A549 (cell line): ENCODE measurements around the gene JAM3. TPM values are rescaled to one million over a fixed set of nuclear protein-coding genes. Genes with fewer than 3 reads are reported as not detected.

Experiments used
- ATAC-seq, 2 experiments: fragments of 200-7000 bp in 1 of 2; fragments of >200 bp in 1 of 2; cut with Nextera tagmentation in 1 of 2; cut with Tn5 transposase in 1 of 2; 3 replicates each; pipeline versions ENCODE4 v1.8.0 to v1.9.1; 2018 to 2020; ENCODE audit warnings: mild to moderate bottlenecking in 1 of 2, moderate library complexity in 1 of 2
- CTCF ChIA-PET: fragments of 300-600 bp; sonication (Branson Sonifier 250); formaldehyde crosslinking; extraction: SDS; loops from one replicate; lab custom pipeline; 2021; ENCODE audit warnings: antibody characterized with exemption, inconsistent platforms; lab: Yijun Ruan, JAX
- POLR2A ChIA-PET: fragments of 350-600 bp; formaldehyde crosslinking; extraction: SDS; loops from one replicate; lab custom pipeline; 2021; ENCODE audit warnings: antibody characterized with exemption, inconsistent platforms; lab: Yijun Ruan, JAX
- DNase-seq, 2 experiments: peaks; one replicate each; pipeline versions ENCODE4 v3.0.0 to v3.0.0-alpha.2; 2011 to 2016; ENCODE audit warnings: low read depth in 1 of 2, low spot score in 1 of 2
- FAIRE-seq: peaks from 2 replicates; lab custom pipeline; 2011; peaks lifted over from hg19 to GRCh38; lab: Jason Lieb, UNC
- H3K27ac ChIP-seq, 2 experiments: fragments of >200 bp; sonication (Bioruptor Twin); formaldehyde crosslinking; 3 replicates each; pipeline ENCODE4 v1.5.1; 2016 to 2017
- H3K4me1 ChIP-seq: fragments of >200 bp; sonication (Bioruptor Twin); formaldehyde crosslinking; 3 replicates; pipeline ENCODE4 v1.6.1; 2016
- H3K4me2 ChIP-seq: fragments of >200 bp; sonication (Bioruptor Twin); formaldehyde crosslinking; 3 replicates; pipeline ENCODE4 v1.6.1; 2016
- H3K4me3 ChIP-seq: fragments of >200 bp; sonication (Bioruptor Twin); formaldehyde crosslinking; 3 replicates; pipeline ENCODE4 v1.5.1; 2016
- H3K9me3 ChIP-seq: fragments of >200 bp; sonication (Bioruptor Twin); formaldehyde crosslinking; 3 replicates; pipeline ENCODE4 v1.6.1; 2016
- ATOH8 ChIP-seq: fragments of 250-450 bp; sonication (Bioruptor Pico); IDR thresholded peaks from 2 replicates; pipeline ENCODE4 v1.5.0; 2020; ENCODE audit warnings: low read depth, mild to moderate bottlenecking, moderate library complexity
- BCL3 ChIP-seq: fragments of >200 bp; sonication (Bioruptor Twin); formaldehyde crosslinking; IDR thresholded peaks from 3 replicates; pipeline ENCODE4 v1.6.1; 2016
- CBX8 ChIP-seq: fragments of 200-600 bp; sonication (generic); IDR thresholded peaks from 2 replicates; pipeline ENCODE4 v1.6.1; 2016
- CHD2 ChIP-seq: fragments of 150-350 bp; IDR thresholded peaks from 2 replicates; pipeline ENCODE4 v1.6.1; 2014; ENCODE audit warnings: low read length; ENCODE audit not compliant: partially characterized antibody
- CHD4 ChIP-seq: fragments of 200-600 bp; sonication (generic); IDR thresholded peaks from 2 replicates; pipeline ENCODE4 v1.6.1; 2016; ENCODE audit warnings: antibody characterized with exemption, mild to moderate bottlenecking, borderline replicate concordance
- EHF ChIP-seq: fragments of 250-450 bp; sonication (Bioruptor Pico); IDR thresholded peaks from 2 replicates; pipeline ENCODE4 v1.5.0; 2020; ENCODE audit warnings: mild to moderate bottlenecking
- EHMT2 ChIP-seq: fragments of 200-600 bp; sonication (generic); IDR thresholded peaks from 2 replicates; pipeline ENCODE4 v1.6.1; 2016; ENCODE audit warnings: antibody characterized with exemption, low read depth, mild to moderate bottlenecking, moderate library complexity
- EP300 ChIP-seq, 2 experiments: fragments of >200 bp; sonication (Bioruptor Twin); formaldehyde crosslinking; IDR thresholded peaks; 2 replicates in 1 of 2; 3 replicates in 1 of 2; pipeline ENCODE4 v1.6.1; 2016 to 2017
- FOSB ChIP-seq: fragments of 250-450 bp; sonication (Bioruptor Pico); IDR thresholded peaks from 2 replicates; pipeline ENCODE4 v1.5.0; 2020; ENCODE audit warnings: mild to moderate bottlenecking, moderate library complexity
- HDAC2 ChIP-seq: fragments of 200-600 bp; sonication (generic); IDR thresholded peaks from 2 replicates; pipeline ENCODE4 v1.6.1; 2016
- HES2 ChIP-seq: fragments of >200 bp; sonication (Bioruptor Twin); formaldehyde crosslinking; IDR thresholded peaks from 2 replicates; pipeline ENCODE4 v1.6.1; 2016
- HOXA7 ChIP-seq: fragments of 250-450 bp; sonication (Bioruptor Pico); IDR thresholded peaks from 2 replicates; pipeline ENCODE4 v1.5.0; 2020; ENCODE audit warnings: mild to moderate bottlenecking, moderate library complexity
- HOXB5 ChIP-seq: fragments of 250-450 bp; sonication (Bioruptor Pico); IDR thresholded peaks from 2 replicates; pipeline ENCODE4 v1.5.0; 2020; ENCODE audit warnings: mild to moderate bottlenecking, moderate library complexity
- JUN ChIP-seq, 2 experiments: fragments of >200 bp; sonication (Bioruptor Twin); formaldehyde crosslinking; IDR thresholded peaks; 2 replicates in 1 of 2; 3 replicates in 1 of 2; pipeline ENCODE4 v1.6.1; 2016 to 2017
- JUNB ChIP-seq: fragments of >200 bp; sonication (Bioruptor Twin); formaldehyde crosslinking; IDR thresholded peaks from 2 replicates; pipeline ENCODE4 v1.6.1; 2016
- KDM5A ChIP-seq: fragments of 200-600 bp; sonication (generic); IDR thresholded peaks from 2 replicates; pipeline ENCODE4 v1.6.1; 2016; ENCODE audit warnings: antibody characterized with exemption, mild to moderate bottlenecking
- MAFK ChIP-seq: fragments of 450-650 bp; IDR thresholded peaks from 2 replicates; pipeline ENCODE4 v1.6.1; 2014; ENCODE audit not compliant: partially characterized antibody
- NFE2L2 ChIP-seq: fragments of 150-350 bp; conservative IDR thresholded peaks from 2 replicates; pipeline ENCODE4 v1.6.1; 2014; ENCODE audit warnings: low read length
- NPAS2 ChIP-seq: fragments of 250-450 bp; sonication (Bioruptor Pico); IDR thresholded peaks from 2 replicates; pipeline ENCODE4 v1.8.0; 2022; ENCODE audit warnings: mild to moderate bottlenecking, moderate library complexity, borderline replicate concordance
- POLR2A ChIP-seq: IDR thresholded peaks from 2 replicates; pipeline ENCODE4 v1.6.1; 2012; ENCODE audit warnings: mild to moderate bottlenecking, low read length
- RCOR1 ChIP-seq: fragments of 150-350 bp; IDR thresholded peaks from 2 replicates; pipeline ENCODE4 v1.6.1; 2014; ENCODE audit warnings: antibody characterized with exemption, low read length, low read depth
- REST ChIP-seq: fragments of 200-600 bp; sonication (generic); IDR thresholded peaks from 2 replicates; pipeline ENCODE4 v1.6.1; 2016; ENCODE audit warnings: antibody characterized with exemption, mild to moderate bottlenecking, moderate library complexity
- RNF2 ChIP-seq: fragments of 200-600 bp; sonication (generic); IDR thresholded peaks from 2 replicates; pipeline ENCODE4 v1.6.1; 2016; ENCODE audit warnings: low read depth, mild to moderate bottlenecking, antibody characterized with exemption, moderate library complexity, borderline replicate concordance
- SMC3 ChIP-seq: fragments of >200 bp; sonication (Bioruptor Twin); formaldehyde crosslinking; IDR thresholded peaks from 3 replicates; pipeline ENCODE4 v1.6.1; 2018; ENCODE audit warnings: inconsistent platforms
- TP53 ChIP-seq: fragments of 250-450 bp; sonication (Bioruptor Pico); IDR thresholded peaks from 2 replicates; pipeline ENCODE4 v1.5.0; 2021; ENCODE audit warnings: mild to moderate bottlenecking, moderate library complexity
- USF2 ChIP-seq: fragments of 450-650 bp; IDR thresholded peaks from 2 replicates; pipeline ENCODE4 v1.6.1; 2014; ENCODE audit warnings: antibody characterized with exemption
- ZNF302 ChIP-seq: fragments of 250-450 bp; sonication (Bioruptor Pico); IDR thresholded peaks from 2 replicates; pipeline ENCODE4 v1.9.0; 2021; ENCODE audit warnings: inconsistent platforms, mild to moderate bottlenecking, moderate library complexity
- WGBS: methylation state at CpG from one replicate; pipeline ENCODE4 v1.1.6; 2017; ENCODE audit errors: missing lambda C conversion rate; 5-methylcytosine and 5-hydroxymethylcytosine counted together
- polyA plus RNA-seq, 4 experiments: library from polyadenylated mRNA; depleted of rRNA in 3 of 4; stranded (reverse); fragments of >200 nt; fragmentation: RNase III in 1 of 4; extraction: RNeasy Plus Mini Kit Qiagen cat#74134 plus additional on column Dnase treatment in 1 of 4; gene quantifications; 2 replicates in 3 of 4; 3 replicates in 1 of 4; pipeline ENCODE4 v1.2.3, GENCODE V29; 2011 to 2017

JAM3 gene
- polyA plus RNA-seq, 2 of the 4 experiments (the other 2 are of a cell fraction): 4.0 to 5.2 TPM

GRCh38 chr11:134026655-134027343 is 42.1 kb upstream of the JAM3 start:
- no peak overlapping the region for H3K4me2 ChIP-seq
- no peaks in the 10 kb centered on the region for H3K9me3 ChIP-seq
- TF ChIP-seq CHD2 (no peak), RCOR1 (no peak), ATOH8 (CRISPR knock-in tag) (no peak), EP300 (IDR thresholded peaks at IDR 0.05) (no peak), EHF (CRISPR knock-in tag) (no peak), MAFK (no peak), HES2 (no peak), USF2 (no peak), TP53 (no peak), NFE2L2 (no peak)
- H3K4me1 ChIP-seq: no peaks in the 10 kb centered on the region
- H3K4me3 ChIP-seq: no peak overlapping the region
- no peak overlapping the region for H3K27ac ChIP-seq
- WGBS: 40% methylated on average over 3 of the region's 11 CpGs
- ChIA-PET POLR2A (no interaction called here), CTCF (no interaction called here)
- DNase-seq (no peak), FAIRE-seq (no peak), ATAC-seq (no peak)

GRCh38 chr11:134027671-134028070 is 41.2 kb upstream of the JAM3 start:
- DNase-seq (no peak), FAIRE-seq (no peak), ATAC-seq (no peak)
- TF ChIP-seq CBX8 (no peak), POLR2A (no peak), SMC3 (no peak), RNF2 (no peak), BCL3 (no peak), TP53 (no peak), HOXB5 (CRISPR knock-in tag) (no peak), REST (no peak), JUN (IDR thresholded peaks at IDR 0.05) (no peak), HES2 (no peak), RCOR1 (no peak), ZNF302 (CRISPR knock-in tag) (no peak), FOSB (CRISPR knock-in tag) (no peak), HOXA7 (no peak), HDAC2 (no peak), EHMT2 (no peak), KDM5A (no peak), JUNB (no peak), CHD4 (no peak), NPAS2 (CRISPR knock-in tag) (no peak)
- POLR2A ChIA-PET: no interaction called here
- WGBS: 18% methylated on average over 4 of the region's 4 CpGs
- Histone ChIP-seq H3K4me2 (no peak overlapping the region), H3K4me1 (no peaks in the 10 kb centered on the region), H3K27ac (no peak overlapping the region), H3K4me3 (no peak overlapping the region), H3K9me3 (no peaks in the 10 kb centered on the region)
- CTCF ChIA-PET: no interaction called here
